NAMALWA (cell line): ENCODE results near the gene RRP8.

Experiments used
- DNase-seq: peaks from one replicate; pipeline ENCODE4 v3.0.0-alpha.2; 2015; ENCODE audit warnings: low spot score

Gene RRP8

DNA sequence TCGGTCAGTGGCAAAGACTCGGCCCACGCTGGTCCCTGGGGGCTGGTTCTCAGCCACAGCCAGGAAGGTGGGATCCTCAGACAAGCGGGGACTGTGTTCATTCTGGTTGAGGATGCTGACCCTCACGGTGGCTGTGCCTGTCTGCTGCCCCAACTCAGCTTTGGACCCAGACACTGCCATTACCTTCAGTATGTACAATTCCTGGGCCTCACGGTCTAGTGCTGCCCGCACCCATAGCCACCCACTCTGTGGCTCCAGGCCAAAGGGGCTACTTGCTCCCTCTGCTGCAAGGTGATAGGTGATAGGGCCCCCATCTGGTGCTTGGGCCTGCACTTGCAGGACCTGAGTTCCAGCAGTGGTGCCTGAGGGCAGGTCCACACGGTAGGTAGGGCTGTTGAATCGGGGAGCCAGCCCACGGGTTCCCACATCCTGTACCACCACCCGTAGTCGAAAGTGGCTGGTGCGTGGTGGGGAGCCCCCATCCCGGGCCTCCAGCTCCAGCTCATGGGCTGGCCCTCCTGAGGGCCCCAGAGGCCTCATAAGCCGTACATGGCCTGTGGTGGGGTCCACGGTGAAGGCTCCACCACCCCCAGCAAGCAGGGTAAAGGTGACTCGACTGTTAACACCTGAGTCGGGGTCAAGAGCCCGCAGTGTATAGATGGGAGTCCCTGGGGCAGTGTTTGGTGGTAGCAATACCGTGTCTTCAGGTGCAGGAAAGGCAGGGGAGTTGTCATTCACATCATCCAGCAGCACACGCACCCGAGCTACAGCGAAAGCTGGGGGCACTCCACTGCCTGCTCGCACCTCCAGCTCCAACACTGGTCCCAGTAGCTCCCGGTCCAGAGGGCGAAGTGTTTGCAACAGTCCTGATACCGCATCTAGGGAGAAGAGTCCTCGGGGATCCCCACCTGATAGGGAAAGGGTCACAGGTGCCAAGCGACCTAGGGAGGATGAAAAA lies 29.0 kb upstream of the RRP8 start:
- no peak for DNase-seq

DNA sequence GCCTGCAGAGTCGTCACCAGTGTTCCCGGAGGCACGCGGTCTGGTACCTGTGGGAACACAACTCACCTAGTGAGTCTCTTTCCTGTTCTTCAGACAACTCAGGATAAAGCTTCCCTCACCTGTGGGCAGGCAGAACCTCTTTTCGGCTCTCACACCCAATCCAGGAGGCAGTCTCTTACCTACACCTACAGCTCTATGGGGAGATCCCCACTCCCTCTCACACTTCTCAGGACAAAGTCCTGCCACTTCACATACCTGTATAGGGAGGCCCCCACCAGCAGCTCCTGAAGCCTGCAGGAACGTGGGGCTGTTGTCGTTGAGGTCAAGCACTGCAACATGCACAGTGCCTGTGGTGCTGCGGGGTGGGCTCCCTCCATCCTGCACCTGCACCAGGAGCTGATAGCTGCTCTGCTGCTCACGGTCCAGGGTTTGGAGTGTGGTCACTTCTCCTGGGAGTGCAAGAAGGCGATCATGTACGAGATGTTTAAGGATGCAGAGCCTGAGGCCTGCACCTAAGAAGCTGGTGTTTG lies 28.0 kb upstream of the RRP8 start:
- DNase-seq = no peak

DNA sequence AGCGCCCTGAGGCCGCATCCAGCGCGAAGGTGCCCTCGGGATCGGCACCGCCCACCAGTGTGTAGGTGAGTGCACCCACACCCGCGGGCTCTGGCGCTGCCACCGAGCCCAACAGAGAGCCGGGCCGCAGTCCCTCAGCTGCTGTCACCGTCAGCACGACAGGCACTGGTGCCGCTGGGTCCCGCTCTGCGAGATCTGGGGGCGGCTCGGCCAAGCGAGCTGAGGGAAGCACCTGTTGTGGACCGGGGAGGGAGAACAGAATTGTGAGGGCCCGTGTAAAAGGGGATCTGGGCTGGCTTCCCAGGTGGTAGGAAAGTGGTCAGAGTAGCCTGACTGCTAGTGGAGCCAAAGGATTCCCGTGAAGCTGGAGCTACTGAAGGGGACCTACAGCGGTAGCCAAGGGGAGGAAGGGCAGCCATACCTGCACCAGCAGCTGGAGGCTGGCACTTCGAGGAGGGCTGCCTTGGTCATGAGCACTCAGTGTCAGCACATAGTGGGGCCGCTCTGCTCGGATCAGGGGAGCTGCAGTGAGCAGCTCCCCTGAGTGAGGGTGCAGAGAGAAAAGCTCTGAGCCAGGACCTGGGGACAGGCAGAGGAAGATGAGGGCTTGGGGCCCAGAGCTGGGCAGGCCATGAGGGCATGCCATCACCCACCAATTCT lies 27.3 kb upstream of the RRP8 start:
- no peak for DNase-seq

DNA sequence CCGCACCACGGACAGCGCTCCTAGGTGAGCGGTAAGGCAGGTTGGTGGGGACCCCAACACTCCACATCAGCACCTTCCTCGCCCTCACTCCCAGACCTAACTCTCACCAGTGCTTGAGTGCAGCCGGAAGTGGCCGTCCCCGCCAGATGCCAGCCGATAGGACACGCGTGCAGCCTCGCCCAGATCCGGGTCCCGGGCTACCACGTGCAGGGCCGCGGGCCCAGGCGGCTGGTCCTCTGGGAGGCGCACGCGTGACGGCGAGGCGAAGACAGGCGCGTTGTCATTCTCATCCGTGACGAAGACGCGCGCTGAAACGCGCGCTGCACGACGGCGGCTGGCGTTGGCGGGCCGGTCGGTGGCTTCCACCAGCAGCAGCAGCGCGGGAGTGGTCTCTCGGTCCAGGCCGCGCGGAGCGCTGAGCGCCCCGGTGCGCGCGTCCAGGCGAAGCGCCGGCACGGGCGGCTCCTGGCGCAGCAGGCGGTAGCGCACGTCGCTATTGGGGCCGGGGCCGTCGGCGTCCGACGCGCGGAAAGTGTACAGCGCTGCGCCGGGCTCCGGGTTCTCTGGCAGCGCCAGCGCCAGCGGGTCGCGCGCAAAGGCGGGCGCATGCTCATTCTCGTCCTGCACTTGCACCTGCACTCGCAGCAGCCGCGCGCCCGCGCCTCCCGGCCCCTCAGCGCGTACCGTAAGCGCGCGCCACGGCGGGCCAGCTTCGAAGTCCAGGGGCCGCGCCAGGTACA lies 26.6 kb upstream of the RRP8 start:
- DNase-seq = no peak

DNA sequence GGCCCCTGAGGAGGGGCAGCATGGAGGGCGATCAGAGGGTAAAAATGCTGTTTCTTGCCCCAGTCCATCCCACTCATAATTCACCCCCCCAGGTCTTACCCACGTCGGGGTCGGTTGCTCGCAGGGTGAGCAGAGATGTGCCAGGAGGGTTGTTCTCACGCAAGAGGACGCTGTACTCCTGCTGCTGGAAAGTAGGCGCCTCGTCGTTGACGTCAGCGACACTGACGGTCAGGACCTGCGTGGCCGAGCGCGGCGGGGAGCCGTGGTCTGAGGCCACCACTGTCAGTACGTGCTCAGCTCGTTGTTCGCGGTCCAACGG lies 26.1 kb upstream of the RRP8 start:
- no peak for DNase-seq

DNA sequence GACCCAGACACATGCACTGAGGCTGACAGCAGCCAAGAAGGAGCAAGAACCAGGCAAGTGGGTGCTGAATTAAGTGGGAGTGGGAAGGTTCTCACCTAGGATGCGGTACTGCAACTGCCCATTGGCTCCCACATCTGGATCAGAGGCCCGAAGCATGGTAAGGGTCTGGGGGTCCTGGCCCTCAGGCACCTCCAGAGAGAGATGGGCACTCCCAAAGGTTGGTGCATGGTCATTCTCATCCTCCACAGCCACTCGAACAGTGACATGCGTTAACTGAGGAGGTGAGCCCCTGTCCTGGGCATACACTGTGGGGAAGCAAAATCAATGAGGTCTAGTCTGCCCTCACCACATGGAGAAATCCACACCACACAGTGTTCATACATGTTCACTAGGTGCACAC lies 25.1 kb upstream of the RRP8 start:
- DNase-seq = no peak

DNA sequence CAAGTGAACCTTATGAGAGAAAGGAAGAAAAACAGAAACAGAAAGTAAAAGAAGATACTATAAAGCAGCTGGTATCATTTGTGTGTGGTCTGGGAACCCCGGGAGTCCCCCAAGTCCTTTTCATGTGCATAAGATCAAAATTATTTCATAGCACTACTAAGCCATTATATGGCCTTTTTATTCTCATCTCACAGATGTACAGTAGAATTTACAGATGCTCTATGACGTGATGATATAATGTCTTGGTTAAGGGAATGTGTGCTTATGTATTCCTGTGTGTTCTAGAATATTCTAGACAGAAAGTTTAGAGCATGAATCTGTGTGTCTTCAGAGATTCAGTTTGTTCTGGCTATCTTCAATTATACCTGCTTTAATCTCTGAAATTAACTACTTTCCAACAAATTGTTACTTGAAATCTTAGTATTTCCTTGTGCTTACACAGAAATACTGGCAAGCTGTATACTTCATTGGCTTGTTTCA lies 24.4 kb upstream of the RRP8 start:
- DNase-seq = peak; percentile 41

DNA sequence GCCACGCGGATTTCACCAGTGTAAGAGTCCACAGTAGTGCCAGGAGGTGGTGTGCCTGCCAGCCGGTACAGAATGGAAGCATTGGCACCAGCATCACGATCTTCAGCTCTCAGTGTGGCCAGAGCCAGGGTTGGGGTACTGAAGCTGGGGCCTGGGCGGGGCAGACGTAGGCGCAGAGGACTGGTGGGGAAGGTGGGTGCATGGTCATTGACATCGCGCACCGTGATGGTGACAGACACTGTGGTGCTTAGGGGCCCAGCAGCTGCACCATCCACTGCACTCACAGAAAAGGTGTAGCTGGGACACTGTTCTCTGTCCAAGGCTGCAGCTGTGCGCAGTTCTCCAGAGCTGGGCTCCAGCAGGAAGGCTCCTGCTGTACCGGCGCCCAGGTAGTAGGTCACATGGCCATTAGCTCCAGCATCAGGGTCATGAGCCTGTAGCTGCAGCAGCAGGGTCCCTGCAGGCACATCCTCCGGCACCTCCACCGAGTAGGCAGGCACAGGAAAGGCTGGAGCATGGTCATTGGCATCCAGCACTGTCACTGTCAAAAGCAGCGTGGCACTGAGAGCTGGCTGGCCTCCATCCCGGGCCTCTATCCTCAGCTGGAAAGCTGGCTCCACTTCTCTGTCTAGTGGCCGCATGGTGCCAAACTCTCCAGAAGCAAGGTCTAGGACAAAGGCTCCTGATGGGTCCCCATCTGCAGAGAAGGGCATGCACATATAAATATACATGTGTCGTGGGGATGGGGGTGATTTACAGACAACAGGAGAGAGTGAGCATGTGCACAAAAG lies 23.8 kb upstream of the RRP8 start:
- DNase-seq = no peak

DNA sequence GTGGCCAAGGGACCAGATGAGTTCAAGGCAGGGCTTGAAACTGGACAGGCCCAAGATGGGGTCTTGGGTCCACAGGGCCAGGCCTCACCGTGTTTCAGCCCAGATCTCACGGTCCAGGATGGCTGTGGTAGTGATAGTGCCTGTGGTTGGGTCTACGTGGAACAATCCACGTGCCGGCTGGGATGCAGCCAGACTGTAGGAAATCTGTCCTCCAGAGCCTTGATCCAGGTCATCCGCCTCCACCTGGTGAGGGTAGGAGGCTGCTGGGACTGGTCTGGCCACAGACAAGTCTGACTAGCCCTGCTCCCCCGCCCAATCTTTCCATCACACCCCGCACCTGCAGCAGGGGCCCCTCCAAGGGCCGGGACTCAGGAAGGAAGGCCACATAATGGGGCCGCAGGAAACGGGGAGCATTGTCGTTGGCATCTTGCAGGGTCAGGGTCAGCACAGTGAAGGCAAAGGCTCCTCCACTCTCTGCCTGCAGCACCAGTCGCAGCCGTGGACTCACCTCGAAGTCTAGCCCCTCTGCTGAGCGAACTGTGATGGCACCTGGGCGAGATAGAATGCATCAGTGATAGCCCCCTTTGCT lies 22.5 kb upstream of the RRP8 start:
- DNase-seq = no peak

DNA sequence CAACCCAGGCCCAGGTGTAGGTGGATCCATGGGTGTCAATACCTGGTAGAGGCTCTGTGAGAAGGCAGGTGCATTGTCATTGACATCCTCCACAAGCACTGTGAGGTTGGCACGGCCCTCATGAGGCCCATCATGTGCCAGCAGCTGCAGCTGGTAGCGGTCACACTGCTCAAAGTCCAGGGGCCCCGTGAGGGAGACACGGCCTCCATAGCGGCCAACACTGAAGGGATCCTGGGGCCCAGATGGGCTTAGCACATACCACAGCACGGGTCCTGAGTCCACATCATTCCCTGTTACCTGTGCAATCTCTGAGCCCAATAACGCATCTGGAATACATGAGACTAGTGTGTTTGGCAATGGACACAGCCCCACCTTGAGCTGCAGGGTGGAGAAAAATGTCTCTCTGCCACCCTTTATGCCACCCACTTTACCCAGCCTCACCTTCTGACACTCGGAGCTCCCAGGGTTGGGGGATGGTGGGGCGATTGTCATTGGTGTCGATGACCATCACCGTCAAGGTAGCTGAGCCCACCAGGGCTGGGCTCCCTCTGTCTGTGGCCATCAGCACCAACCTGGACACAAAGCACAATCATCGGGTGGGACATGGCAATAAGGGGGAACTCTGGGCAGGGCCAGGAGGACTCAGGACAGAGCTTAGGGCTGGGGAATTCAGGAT lies 21.9 kb upstream of the RRP8 start:
- no peak for DNase-seq

DNA sequence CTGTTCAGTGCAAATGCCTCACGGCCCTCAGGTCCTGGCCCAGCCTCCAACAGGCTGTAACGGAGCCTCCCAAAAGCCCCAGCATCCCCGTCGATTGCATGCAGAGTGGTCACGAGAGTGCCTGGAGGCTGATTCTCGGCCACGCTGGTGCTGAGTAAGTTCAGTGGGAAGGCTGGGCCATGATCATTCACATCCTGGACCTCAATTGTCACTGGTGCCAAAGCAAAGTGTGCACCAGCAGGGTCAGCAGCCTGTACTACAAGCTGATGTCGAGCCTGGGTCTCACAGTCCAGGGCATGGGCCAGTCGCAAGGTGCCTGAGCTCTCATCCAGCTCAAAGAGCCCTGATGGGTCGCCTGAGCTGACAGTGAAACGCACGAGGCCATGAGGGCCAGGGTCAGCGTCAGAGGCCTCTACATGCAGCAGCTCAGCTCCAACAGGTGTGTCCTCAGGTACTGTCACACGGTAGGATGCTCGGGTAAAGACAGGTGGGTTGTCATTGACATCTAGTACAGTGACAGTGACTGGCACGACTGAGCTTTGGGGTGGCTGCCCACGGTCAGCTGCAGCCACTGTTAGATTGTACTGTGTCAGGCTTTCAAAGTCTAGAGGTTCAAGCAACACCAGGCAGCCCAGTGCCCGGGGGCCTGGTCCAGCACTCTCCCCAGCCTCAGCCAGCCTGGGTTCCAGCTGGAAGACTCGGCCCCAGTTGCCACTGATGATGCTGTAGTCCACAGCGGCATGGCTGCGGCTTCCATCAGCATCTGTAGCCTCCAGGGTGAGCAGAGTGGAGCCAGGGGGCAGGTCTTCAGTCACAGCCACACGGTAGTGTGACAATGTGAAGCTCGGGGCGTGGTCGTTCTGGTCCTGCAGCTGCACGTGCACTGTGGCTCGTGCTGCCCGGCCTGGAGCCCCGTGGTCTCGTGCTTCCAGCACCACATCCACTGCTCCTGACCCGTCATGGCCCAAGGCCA lies 20.3 kb upstream of the RRP8 start:
- no peak for DNase-seq

DNA sequence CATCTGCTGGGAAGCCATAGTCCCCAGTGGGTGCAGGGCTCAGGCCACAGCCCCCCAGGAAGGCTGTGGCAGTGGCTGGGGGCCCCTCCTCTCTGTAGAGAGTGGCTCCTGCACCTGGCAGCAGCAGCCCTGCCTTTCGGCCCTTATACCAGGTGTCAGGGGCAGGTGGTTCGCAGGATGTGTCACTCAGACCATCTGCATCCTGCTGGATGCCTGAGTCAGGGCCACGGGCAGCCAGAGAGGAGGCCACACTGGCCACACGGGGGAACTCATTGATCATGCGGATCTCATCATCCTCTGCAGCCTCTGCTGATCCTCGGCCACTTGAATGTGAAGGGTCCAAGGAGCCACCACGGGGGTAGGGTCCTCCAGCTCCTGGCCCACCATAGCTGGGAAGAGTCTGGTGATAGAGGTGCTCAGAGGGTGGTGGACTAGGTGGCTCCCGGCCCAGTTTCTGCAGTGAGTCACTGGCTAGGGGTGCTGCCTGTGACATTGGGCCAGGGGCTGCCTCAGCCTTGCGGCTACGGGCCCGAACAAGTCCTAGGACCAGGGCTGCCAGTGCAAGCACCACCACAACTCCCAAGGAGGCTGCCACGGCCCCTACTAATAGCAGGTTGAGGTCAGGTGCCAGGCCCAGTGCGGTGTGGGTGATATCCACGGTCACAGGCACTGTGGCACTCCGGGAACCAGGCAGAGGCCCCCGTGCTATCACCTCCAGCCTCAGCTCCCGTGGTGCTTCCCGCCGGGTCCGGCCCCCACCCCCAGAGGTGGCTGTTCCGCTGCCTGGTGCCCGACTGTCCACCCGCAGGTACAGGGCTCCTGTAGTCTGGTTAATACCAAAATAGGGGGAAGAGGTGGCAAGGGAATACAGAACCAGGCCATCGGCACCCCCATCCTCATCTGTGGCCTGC lies 19.1 kb upstream of the RRP8 start:
- DNase-seq = peak; percentile 34

DNA sequence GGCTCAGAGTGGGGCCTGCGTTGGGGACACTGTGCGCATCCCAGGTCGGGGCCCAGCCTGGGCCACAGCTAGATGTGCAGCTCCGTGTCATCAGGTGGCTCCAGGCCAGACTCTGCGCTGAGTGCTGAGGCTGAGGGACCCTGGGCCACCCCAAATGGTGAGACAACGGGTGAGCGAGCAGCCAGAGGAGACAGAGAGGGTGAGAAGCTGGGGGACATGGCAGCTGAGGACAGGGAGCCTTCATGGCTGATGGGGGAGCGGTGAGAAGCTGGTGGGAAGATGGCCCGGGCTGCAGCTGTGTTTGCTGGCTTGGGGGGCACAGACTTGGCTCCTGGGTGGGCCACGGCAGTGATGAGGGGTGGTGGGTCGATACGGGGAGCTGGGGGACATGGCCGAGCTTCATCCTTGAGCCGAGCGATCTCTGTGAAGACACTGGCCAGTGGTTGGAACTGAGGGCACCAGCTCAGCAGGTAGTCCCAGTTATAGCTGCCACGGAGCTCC lies 18.3 kb upstream of the RRP8 start:
- no peak for DNase-seq

DNA sequence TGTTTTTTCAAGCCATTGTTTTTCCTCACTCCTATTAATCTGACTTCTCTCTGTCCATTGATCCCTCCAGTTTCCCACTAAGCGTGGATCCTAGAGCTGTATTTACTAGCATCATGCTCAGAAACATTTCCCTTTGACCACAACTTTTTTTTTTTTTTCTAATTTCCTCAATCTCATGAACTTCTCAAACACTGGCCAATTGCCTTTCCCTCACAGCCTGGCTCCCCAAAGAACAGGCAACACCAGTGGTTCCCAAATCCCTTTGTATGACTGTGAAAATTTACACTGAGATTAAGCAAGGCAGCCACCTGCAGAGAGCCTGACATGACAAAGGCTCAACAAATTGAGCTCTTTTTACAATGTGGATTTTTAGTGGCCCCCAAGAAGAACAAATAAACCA lies 17.2 kb upstream of the RRP8 start:
- DNase-seq = no peak

DNA sequence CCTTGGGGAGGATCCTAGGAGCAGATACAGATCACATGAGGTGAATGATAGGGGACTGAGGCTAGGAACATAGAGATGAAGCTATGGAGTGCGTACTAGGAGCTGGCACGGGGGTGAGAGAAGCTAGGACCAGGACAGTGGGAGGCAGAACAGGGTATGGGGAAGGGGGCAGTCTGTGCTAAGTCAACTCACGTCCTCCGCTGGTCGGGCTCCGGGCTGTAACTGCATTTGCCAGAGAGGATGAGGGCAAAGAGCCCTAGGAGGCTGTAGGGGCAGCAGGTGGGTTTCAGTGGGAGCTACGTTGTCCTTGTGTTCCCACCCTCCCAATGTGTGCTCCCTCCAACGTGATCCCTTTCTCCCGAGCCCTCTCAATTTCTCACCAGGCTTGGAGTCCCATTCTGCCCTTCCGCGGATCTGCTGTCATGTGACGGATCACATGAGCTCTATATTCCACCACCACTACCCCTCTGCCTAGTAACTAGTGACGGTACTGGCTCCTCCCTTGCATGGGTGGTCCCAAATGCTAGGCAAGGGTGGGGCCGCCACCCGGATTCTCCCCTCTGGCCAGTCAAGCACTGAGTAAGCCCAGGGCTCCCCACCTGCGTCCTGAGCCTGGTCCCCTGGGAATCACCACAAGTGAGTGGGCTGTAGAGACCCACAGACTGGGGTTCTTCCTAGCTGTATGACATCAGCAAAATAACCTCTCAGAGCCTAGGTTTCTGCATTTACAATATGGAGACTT lies 15.8 kb upstream of the RRP8 start, which contains the start of gene TPP1:
TPP1 (minus strand) TSS at position 419 of the 742 bp plus-strand sequence; CDS start at position 397, 22 bp downstream.
- peak; percentile 97 for DNase-seq

DNA sequence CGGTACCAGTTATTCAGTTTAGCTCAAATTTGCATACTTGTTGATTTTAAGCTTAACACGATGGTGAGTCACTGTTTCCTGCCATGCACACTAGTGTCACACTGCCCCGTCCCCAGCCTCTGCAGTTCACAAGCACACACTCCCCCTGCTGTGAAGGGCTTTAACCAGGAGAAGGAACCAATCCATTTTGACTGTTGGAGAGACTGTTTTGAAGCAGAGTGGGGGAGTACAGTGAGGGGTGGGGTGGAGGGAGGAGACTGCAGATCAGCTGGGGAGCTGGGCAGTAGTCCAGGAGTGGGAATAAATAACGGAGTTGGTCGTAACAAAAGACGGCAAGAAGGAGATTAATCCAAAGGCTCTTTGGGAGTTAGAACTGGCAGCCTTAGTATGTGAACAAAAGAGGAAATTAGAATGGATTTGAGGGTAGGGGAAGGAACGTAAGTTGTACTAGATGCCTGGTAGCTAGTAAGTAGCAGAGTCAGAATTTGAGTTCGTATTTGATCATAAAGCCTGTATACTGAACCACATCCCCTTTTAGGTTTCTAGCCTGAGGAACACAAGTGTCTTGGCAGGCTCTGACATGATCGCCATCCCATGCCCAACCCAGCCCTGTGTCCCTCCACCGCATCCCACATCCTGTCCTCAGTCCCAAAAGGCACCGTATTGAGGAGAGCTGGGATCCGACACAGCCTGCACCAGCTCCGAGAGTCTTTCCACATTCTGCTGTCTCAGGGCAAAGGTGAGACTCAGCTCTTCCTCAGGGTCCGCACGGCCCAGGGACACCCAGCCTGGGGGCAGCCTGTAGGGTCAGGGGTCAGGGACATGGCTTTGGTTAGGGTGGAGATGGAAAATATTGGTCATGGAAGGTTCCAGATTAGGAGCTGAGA lies 14.9 kb upstream of the RRP8 start:
- peak; percentile 64 for DNase-seq
